HG02885 (cell line): ENCODE measurements around the gene WRNIP1.

Source experiments
- ATAC-seq: cut with Tn5 transposase; IDR thresholded peaks from one replicate; pipeline ENCODE4 v1.9.1; 2021; ENCODE audit warnings: mild to moderate bottlenecking; ENCODE audit not compliant: unreplicated experiment, poor library complexity

WRNIP1 gene

DNA sequence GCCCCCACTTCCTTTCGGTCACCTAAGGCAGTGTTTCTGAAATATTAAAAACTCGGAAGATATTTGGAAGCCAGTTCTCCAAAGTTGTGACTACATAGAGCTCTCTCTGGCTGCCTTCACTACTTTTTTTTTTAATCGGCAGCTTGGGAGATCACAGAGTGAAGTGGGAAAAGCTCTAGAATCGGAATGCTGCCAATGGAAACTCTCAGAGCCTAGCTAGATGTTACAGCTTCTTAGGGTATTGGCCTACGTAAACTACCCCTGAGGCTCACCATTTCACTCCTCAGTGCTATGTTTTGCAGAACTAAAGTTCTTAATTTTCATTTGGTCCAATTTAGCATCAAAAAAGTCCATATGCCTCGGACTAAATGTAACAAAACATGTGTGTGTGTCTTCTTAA is 61.9 kb downstream of the WRNIP1 start:
- no peak for ATAC-seq

GRCh38 chr6:2828629-2829028 is 63.4 kb downstream of the WRNIP1 start:
- no peak for ATAC-seq

- ATAC-seq = no peak
These were observed 64.1 kb downstream of the WRNIP1 start for GRCh38 chr6:2829253-2829652.

- no peak for ATAC-seq
These were observed 65.0 kb downstream of the WRNIP1 start for GRCh38 chr6:2830183-2830582.

DNA sequence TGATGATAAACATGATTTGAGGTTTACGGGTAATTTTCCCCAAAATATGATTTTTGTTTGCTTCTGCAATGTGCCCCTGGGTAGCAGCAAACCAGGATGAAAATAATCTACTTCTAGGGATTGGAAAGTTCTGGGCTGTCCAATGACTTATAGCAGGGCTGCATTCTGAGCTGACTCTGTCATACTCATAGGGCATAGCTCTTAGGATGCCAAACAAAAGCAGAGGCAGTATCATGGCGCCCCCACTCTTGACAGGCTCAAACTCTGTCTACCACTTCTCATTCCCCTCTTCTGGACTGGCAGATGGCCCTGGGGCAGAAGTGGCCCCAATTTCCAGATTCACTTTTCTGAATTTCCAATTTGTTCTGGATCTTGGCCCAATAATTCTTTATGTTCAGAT is 66.2 kb downstream of the WRNIP1 start:
- no peak for ATAC-seq

DNA sequence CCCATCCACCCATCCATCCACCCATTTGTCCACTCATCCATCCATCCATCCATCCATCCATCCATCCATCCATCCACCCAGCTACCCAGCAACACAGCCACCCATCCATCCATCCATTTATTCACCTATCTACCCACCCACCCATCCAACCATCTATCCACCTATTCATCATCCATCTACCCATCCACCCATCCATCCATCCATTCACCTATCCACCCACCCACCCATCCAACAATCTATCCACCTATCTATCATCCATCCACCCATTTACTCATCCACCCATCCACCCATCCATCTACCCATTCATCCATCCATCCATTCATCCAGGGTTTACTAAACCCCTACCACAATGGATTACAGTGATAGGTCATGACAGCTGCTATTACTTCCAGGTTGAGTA is 69.1 kb downstream of the WRNIP1 start:
- ATAC-seq = no peak
